HG03354 (cell line): Measurements from ENCODE around the gene ZNF556.

Experiments
- ATAC-seq: cut with Tn5 transposase; IDR thresholded peaks from one replicate; pipeline ENCODE4 v1.9.1; 2021; ENCODE audit warnings: mild to moderate bottlenecking; ENCODE audit not compliant: unreplicated experiment, poor library complexity, severe bottlenecking

The ZNF556 gene

DNA sequence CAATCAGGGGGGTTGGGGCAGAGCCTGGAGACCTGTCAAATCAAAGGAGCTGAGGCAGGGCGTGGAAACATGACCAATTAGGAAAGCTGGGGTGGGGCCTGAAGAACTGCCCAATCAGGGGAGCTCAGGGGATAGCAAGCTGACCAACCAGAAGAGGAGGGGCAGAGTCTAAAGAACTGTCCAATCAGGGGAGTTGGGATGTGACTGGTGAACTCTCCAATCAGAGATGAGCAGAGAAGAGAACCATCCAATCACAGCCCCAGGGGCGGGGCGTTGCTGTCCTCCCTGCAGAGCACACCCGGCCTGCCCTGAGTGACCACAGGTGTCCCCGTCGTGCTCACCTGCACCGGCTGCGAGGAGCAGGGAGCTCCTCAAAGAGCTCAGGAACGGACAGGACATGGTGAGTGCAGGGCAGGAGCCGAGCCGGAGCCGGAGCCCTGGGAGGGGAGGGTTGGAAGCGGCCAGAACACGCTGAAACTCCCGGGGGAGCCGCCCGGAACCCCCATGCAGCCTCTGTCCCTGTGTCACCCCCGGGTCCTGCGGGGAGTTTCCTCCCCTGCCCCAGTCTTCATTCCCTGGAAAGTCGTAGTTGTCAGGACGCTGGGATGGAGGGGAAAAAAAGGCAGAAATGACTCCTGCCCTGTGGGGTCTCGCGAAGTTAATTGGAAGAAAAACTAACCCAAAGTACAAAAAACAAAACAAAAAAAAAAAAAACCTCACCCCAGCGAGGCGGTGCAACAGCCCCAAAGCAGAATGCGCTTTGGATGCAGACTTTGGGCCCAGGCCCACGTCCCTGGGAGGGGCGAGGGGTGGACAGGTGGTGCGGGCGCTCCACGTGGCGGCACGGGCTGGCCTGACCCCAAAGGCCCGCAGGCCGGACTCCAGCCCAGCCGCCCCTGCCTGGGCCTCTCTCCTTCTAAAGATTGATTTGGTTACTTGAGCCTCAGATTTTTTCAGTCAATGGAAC, at the start of gene ZNF556:
TSS of gene ZNF556 (plus strand) at position 311 of the 967 bp plus-strand sequence. CDS start at position 398, 87 bp downstream.
- no peak for ATAC-seq

DNA sequence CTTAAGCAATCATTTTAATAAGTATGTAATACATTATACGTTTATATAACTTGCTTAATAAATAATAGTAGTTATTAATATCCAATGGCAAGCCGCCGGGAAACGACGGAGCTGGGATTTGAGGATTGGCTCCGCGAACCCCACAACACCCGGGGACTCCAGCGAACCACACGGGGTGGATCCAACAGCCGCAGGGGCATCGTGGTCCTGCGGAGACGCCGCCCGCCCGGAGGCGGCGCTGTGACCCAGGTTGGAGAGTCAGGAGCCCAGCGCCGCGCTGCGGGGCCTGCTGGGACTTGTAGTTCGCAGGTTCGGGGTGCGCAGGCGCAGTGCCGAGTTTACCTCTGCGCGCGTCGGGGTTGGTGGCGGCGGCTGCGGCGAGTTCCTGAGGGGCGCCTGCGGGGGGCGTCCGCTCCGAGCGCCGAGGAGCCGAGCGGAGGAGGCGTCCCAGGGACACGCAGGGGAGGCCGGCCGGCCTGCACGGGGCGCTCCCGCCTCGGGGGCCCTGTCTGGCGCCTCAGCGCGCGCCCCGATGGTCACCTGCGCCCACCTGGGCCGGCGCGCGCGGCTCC, 47.5 kb upstream of the ZNF556 start, which contains the start of gene ZNF554:
TSS of gene ZNF554 (plus strand) at position 329 of the 572 bp plus-strand sequence. CDS start at position 533, 204 bp downstream.
- ATAC-seq: peak; percentile 93

DNA sequence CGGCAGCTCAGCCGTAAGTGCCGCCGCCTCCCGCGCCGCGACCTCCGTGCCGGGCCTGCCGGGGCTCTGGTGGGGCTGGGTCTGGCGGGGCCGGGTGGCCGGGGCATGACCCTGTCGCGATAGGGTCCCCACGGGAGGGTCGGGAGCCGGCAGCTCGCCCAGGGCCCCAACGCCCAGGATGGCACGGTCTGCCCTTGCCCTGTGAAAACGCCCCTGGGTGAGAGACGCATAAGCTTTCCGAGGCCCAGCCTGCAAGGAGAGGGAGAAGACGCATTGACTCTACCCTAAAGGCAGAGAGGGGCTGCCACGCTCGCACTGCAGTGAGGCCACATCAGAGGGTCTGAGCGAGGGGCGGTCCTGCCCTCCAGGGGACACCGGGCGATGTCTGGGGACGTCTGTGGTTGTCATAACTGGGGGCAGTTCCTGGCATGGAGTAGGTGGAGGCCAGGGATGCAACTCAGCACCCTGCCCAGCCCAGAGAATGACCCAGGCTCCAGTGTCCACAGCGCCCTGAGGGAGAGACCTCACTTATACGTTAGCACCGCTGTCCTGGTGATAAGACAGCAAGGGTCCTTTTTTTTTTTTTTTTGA, 46.9 kb upstream of the ZNF556 start:
- no peak for ATAC-seq

DNA sequence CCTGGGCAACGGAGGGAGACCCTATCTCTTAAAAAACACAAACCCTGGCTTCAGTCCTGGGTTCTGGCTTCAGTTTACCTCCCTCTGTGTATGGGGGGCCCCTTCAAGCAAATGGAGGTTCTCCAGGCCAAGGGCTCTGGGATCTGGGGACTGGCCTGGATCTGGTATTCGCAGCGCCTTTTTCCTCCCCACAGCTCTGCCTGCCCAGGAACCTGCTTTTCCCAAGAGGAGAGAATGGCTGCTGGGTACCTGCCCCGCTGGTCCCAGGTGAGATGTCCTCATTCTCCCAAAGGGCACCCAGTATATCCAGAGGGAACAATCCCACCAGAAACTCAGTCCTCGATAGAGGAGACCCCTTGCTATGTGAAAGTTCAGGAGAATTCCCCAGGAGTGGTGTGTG, 44.3 kb upstream of the ZNF556 start:
- no peak for ATAC-seq

DNA sequence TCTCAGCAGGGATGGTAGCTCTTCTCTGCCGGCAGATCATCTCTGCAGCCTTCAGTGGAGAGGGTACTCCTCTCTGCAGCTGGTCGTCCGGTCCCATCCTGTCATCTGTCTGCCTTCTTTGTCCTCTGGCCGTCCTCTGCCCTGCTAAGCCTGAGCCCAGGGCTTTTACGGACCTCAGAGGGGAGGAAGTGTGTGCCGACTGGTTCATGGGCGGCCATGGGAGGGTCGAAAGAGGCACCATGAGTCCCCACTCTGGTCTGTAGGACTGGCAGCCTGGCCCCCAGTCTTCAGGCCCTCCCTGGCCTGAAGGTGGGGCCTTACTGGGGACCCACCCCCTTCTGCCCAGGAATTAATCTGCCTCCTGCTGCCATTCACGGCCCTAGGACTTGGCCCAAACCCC, 43.5 kb upstream of the ZNF556 start:
- no peak for ATAC-seq

DNA sequence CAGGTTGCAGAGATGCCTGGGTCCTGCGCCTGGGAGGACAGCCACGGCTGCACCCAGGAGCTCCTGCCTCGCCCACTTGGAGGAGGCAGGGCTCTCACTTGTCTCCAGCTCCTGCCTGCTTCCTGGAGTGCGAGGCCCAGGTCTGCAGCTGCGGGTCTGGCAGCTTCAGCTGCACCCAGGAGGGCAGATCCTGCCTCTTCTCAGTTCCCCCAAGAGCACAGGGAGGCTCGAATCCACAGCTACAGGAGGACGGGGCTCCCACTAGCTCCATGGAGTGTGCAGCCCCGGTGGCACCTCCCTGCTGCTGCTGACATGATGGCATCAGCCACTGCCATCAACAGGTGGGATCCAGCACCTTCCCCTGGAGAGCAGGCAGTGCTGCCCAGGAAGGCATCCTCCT, 43.0 kb upstream of the ZNF556 start:
- ATAC-seq: no peak

DNA sequence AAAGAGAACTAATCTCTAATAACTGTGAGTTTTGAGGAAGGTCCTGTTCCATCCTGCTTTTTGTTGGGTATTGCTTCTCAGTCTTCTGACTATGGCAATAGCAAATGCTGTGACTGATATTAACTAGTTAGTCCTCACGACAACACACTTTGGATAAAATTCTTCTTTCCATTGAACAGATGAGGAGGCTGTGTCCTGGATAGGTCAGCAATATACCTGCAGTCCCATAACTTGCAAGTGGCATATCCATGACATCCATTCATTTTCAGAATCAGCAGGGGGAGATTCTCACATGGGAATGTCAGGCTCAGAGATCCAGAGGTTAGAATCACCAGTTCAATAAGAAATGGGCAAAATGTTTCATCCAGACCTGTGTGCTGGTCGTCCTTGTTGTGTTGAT, 40.1 kb upstream of the ZNF556 start:
- no peak for ATAC-seq

DNA sequence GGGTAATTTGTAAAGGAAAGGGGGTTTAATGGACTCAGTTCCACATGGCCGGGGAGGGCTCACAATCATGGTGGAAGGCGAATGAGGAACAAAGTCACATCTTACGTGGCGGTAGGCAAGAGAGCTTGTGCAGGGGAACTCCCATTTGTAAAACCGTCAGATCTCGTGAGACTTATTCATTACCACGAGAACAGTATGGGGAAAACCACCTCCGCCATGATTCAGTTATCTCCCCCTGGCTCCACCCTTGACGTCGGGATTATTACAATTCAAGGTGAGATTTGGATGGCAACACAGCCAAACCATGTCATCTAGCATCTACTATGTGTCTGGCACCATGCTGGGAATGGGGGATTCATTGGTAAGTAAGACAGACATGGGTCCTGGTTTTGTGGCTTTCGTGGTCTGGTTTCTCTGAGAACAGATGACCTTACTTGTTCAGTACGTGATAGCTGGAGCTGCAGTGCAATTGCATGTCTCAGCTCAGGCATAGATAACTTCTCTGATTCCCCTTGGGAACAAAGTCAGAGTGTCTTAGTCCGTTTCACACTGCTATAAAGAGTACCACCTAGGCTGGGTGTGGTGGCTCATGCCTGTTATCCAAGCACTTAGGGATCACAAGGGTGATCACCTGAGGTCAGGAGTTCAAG, 39.2 kb upstream of the ZNF556 start:
- ATAC-seq: no peak

DNA sequence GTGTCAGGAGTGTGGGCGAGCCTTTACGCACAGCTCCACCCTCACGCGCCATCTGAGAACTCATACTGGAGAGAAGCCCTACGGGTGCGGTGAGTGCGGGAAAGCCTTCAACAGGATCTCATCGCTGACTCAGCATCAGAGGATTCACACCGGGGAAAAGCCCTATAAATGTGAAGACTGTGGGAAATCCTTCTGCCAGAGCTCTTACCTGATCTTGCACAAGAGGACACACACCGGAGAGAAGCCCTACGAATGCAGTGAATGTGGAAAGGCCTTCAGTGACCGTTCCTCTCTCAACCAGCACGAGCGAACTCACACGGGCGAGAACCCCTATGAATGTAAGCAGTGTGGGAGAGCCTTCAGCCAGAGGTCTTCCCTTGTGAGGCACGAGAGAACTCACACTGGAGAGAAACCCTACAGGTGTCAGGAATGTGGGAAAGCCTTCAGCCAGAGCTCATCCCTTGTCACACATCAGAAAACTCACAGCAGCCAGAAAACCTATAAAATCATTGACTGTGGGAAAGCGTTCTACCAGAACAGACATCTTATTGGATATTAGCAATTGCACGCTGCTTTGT, 32.8 kb upstream of the ZNF556 start:
- ATAC-seq: no peak

DNA sequence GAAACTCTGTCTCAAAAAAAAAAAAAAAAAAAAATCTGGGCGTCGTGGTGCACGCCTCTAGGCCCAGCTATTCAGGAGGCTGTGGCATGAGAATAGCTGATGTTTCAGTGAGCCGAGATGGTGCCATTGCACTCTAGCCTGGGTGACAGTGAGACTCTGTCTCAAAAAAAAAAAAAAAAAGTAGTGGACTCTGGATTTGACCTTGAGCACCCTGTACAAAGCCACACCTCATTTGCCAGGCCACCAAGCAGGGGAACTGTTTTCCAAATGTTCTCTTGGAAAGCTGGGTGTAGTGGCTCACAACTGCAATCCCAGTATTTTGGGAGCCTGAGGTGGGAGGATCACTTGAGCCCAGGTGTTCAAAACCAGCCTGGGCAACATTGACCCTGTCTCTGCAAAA, 29.7 kb upstream of the ZNF556 start:
- ATAC-seq: no peak

DNA sequence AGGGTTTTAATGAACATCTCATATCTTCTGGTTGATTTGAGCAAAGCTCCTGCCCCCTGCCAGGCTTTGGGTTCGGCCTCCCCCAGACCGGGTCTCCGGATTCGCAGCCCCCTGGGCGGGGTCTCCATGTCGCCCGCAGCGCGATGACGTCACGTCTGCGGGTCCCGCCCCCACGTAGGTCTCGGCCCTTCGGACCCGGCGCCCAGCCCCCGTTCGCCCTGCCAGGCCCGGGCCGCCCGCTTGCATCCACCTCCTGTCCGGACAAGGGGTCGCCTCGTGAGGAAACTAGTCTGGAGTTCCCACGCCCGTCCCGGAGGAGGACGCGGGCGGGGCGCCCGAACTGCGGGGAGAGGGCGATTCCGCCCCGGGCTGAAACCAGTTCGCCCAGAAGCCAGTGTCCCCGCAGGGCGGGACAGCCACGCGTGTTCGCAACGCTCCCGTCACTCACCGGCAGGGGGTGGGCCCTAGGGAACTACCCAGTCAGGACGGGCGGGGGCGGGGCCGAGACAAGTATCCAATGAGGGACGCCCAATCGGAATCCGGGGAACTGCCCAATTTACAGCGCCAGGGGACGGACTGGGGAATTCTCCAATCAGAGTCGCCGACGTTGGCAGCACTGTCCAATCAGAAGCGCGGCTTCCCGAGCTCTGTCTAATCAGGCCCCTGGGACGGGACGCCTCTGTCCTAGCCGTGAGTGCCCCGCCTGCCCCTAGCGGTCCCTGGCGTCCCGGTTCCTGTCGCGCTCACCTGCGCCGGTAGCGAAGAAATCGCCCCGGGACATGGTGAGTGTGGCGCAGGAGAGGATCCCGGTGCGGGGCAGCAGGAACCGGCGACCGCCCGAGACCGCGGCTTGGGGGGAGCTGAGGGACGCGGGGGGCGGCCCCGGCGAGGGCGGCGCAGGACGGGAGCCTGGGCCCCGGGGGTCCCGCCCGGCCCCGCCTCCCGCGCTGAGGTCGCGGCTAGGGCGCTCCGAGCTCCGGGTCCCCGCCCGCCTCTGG, 26.0 kb upstream of the ZNF556 start, which contains the start of gene ZNF555:
TSS of gene ZNF555 (plus strand) at position 682 of the 998 bp plus-strand sequence. CDS start at position 780, 98 bp downstream.
- ATAC-seq: peak; percentile 92

DNA sequence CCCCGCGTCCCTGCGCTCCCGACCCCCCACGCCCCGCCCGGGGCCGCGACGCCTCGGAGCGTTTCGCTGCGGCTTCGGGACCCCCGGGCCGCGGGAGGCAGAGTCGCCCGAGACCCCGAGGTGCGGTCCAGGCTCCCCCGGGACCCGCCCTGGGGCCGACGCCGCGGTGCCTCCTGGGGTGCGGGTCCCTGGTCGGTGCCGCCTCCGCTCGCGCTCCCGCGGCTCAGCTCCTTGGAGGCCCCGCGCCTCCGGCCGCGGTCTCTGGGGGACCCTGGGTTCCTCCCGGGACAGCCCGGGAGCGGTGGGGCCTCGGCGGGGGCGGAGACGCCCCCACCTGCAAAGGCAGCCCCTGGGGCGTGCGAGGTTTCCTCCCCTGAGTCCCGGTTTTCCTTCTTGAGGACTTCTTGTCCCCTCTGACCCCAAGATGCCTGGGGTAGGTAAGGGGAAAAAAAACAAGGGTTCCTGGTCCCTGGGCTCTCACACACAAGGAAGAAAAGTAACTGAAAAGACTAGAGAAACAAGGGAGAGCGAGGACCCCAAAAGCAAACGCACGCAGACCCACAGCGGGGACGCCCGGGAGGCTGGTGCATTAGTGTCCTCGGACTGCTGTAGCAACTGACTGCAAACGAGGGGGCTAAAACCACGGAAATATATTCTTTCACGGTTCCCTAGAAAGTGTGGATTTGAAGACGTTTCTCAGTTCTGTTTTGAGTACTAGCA, 25.1 kb upstream of the ZNF556 start:
- ATAC-seq: no peak

DNA sequence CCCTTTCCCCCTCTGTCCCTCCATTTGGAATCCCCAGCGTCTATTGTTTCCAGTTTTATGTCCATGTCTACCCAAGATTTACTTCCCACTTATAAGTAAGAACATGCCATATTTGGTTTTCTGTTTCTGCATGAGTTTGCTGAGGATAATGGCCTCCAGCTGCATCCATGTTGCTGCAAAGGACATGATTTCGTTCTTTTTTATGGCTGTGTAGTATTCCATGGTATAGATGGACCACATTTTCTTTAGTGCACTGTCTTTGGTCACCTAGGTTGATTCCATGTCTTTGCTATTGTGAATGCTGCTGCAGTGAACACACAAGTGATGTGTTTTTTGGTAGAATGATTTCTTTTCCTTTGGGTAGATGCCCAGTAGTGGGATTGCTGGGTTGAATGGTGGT, 22.0 kb upstream of the ZNF556 start:
- ATAC-seq: no peak

DNA sequence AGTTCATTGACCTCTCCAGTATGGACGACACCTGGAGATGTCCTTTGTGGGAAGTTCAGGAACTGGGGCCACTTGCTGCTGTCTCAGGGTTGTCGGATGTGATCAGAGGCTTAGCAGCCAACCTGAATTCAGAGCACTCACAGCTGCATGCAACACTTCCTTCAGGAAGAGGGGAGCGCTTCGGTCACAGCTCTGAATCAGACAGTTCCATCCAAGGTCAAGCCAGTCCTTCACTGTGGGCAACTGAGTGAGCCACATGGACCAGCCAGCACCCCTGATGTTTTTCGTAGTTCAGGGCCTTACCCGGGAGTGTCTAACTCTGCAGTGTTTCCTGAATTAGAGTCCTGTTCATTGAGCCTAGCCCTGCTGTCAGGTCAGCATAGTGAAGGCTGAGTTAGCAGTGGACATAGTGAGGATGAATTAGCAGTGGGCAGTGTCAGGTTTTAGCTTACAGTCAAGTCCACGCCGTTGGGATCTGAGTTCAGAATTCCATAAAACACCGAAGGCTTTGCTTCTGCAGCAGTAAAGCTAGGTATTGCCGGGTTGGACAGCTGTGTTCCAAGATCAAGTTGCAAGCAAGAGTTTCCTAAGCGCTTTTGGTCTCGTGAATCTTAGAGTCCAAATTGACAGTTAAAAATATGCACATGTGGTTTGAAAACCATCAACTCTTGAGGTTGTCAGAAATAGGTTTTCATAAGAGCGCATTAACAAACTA, 20.8 kb upstream of the ZNF556 start:
- ATAC-seq: no peak

DNA sequence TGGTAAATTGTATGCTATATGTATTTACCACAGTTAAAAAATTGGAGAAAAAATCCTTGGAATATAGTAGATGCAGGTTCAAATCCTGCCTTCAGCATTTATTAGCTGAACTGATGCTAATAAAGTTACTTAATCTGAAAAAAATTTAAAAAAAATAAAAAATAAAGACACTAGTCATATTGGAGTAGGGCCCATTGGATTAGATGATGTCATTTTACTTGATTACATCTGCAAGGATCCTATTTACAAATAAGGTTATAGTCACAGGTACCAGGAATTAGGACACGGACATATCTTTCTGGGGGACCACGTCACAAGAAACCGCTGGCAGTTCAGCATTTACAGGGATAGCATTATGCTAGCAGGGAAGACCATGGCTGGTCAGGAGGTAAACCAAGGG, 19.6 kb upstream of the ZNF556 start:
- no peak for ATAC-seq

DNA sequence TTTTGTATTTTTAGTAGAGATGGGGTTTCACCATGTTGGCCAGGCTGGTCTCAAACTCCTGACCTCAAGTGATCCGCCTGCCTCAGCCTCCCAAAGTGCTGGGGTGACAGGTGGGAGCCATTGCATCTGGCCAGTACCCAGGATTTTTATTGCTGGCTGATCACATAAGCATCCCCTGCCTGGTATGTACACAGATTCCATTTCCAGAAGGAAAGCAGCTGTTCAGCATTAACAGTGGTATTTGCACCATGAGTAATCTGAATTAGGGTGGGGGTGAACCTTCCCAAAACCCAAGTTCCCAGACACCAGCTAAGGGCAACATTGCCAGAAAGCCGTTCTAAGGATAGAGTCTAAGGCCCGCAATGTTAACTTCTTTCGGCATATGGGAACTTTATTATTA, 18.5 kb upstream of the ZNF556 start:
- no peak for ATAC-seq

DNA sequence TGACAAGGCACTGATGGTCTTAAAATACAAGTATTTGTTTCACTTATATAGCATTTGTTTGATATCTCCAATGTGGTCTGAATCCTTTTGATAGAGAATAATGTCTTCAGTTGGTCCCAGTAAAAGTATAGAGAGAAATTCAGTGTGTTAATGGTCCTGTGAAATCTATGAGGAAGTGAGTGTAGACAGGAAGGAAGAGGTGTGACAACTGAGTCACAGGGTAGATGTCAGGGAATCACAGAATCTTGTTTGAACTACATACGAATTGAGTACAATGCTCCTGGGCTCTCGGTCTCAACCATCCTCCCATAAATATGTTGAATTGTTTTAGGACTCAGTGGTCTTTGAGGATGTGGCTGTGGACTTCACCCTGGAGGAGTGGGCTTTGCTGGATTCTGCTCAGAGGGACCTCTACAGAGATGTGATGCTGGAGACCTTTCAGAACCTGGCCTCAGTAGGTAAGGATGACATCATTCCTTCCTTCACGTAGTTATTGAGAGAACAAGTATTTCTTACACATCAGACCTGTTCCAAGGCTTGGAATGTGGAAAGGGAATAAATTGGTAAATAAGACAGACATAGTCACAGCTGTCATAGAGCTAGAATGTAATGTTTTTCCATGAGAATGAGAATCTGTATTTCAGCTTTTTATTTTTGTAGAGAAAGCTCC, 16.7 kb upstream of the ZNF556 start:
- no peak for ATAC-seq
